ENCODE measurements around the gene CCDC24. TPM values are rescaled to one million over a fixed set of nuclear protein-coding genes. Genes with fewer than 3 reads are reported as not detected.

The CCDC24 gene
- total and polyA plus RNA-seq, 7 experiments from 2014 or later: 0.40 to 2.9 (median 1.6) TPM; not detected in 1

DNA sequence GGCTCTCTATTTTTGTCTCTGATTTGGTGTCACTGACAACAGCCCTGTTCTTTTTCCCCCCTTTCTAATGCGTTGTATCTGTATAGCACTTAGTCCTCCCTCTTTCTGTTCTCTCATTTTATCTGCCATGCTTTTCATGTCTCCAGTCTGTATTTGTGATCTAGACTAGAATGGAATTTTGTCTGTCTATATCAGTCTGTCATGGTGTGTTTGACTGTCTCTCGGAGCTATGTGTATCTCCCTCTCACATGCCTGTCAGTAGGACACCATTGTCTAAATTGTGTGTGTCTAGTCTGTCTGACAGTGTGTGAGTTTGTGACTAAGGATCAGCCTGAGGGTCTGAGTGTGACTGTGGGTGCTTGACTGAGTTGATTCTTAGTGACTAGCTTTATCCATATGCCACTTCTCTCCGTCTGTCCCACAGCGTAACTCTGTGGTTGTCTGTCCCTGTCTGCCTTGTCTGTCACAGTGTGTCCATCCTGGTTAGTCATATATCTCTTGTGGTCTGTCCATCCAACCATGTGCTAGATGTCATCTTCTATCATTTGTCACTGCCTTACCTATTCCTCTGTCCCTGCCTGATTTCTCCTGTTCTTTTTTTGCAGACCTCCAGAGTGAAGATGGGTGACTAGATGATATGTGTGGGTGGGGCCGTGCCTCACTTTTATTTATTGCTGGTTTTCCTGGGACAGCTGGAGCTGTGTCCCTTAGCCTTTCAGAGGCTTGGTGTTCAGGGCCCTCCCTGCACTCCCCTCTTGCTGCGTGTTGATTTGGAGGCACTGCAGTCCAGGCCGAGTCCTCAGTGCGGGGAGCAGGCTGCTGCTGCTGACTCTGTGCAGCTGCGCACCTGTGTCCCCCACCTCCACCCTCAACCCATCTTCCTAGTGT is 13.8 kb upstream of the CCDC24 start:
- no peak overlapping the region for H3K27ac ChIP-seq (ENCODE audit: low read depth, low read length)
- intact Hi-C loops (cut with micrococcal nuclease): loop anchor here (5.0 to 10.0 kb wide), 5 partner anchors 273 to 1707 kb away; partner anchors contain the start of genes CCDC163 (in 1 of the 2), ELOVL1 (in 1 of the 2), GPBP1L1 (in 1 of the 2) and MMACHC (in 1 of the 2)

GRCh38 chr1:43978264-43978550 is 13.2 kb upstream of the CCDC24 start:
- H3K36me3 Mint-ChIP-seq: peaks cover 12 to 22% (median 20%) of the 10 kb centered on the region in 5 donors
- Histone ChIP-seq H3K36me3 (ENCODE audit: control insufficient read depth in 2 of 3, insufficient read depth in 3 of 3, low read length in 3 of 3) (peaks cover 0 to 32% (median 11%) of the 10 kb centered on the region in 3 experiments), H3K9me3 (ENCODE audit: control insufficient read depth in 2 of 3, low read length in 3 of 3) (no peaks in the 10 kb centered on the region), H3K4me3 (ENCODE audit: low read length) (no peak overlapping the region), H3K27me3 (ENCODE audit: control insufficient read depth in 2 of 2, insufficient read depth in 2 of 2, low read length in 2 of 2) (peaks cover 0 to 7% of the 10 kb centered on the region in 2 donors), H3K4me1 (ENCODE audit: control insufficient read depth in 2 of 2, insufficient read depth in 2 of 2, low read length in 2 of 2) (peaks cover 21 to 23% of the 10 kb centered on the region in 2 donors), H3K27ac (ENCODE audit: low read depth, low read length) (no peak overlapping the region)
- peaks cover 0 to 15% (median 6%) of the 10 kb centered on the region in 5 donors for H3K27me3 Mint-ChIP-seq
- CTCF ChIA-PET: interaction anchor here (0.6 kb wide), 1 partner anchor 113 kb away, joined by 3 read pairs; no protein-coding TSS in a partner anchor
- H3K4me3 Mint-ChIP-seq: peak overlapping the region; percentile 55 to 96 (median 76)
- H3K9me3 Mint-ChIP-seq: peaks cover 0 to 1% (median 0%) of the 10 kb centered on the region in 11 donors
- ATAC-seq: no peak
- DNase-seq: no peak
- intact Hi-C loops (cut with micrococcal nuclease): loop anchor here (5.0 to 10.0 kb wide), 5 partner anchors 273 to 1707 kb away; partner anchors contain the start of genes CCDC163 (in 1 of the 2), ELOVL1 (in 1 of the 2), GPBP1L1 (in 1 of the 2) and MMACHC (in 1 of the 2)
- H3K27ac Mint-ChIP-seq: no peak overlapping the region
- peaks cover 38 to 59% (median 48%) of the 10 kb centered on the region in 7 donors for H3K4me1 Mint-ChIP-seq
- POLR2A ChIA-PET: interaction anchor here (1.0 kb wide), 1 partner anchor 11 kb away, joined by 3 read pairs; no protein-coding TSS in a partner anchor

More for the DNA sequence above, 13.8 kb upstream of the CCDC24 start:
- H3K36me3 Mint-ChIP-seq: peaks cover 12 to 22% (median 20%) of the 10 kb centered on the region in 5 donors
- DNase-seq: no peak
- H3K27me3 Mint-ChIP-seq: peaks cover 0 to 15% (median 6%) of the 10 kb centered on the region in 5 donors
- ChIA-PET POLR2A (interaction anchor here (1.0 kb wide), 1 partner anchor 12 kb away, joined by 3 read pairs; no protein-coding TSS in a partner anchor), CTCF (interaction anchor here (0.6 kb wide), 1 partner anchor 114 kb away, joined by 3 read pairs; no protein-coding TSS in a partner anchor)
- Histone ChIP-seq H3K4me3 (ENCODE audit: low read length) (no peak overlapping the region), H3K27me3 (ENCODE audit: control insufficient read depth in 2 of 2, insufficient read depth in 2 of 2, low read length in 2 of 2) (peaks cover 0 to 7% of the 10 kb centered on the region in 2 donors), H3K4me1 (ENCODE audit: control insufficient read depth in 2 of 2, insufficient read depth in 2 of 2, low read length in 2 of 2) (peaks cover 21 to 23% of the 10 kb centered on the region in 2 donors), H3K36me3 (ENCODE audit: control insufficient read depth in 2 of 3, insufficient read depth in 3 of 3, low read length in 3 of 3) (peaks cover 0 to 34% (median 11%) of the 10 kb centered on the region in 3 experiments), H3K9me3 (ENCODE audit: control insufficient read depth in 2 of 3, low read length in 3 of 3) (no peaks in the 10 kb centered on the region)
- peak overlapping the region; percentile 55 to 98 (median 90) for H3K4me3 Mint-ChIP-seq
- ATAC-seq: no peak
- H3K4me1 Mint-ChIP-seq: peaks cover 39 to 60% (median 49%) of the 10 kb centered on the region in 7 donors
- peaks cover 0 to 1% (median 0%) of the 10 kb centered on the region in 11 donors for H3K9me3 Mint-ChIP-seq
- peak overlapping the region in 2 of 9 donors; percentile 5 to 22 for H3K27ac Mint-ChIP-seq

GRCh38 chr1:43978551-43979260 is 12.7 kb upstream of the CCDC24 start, which contains the start of gene B4GALT2:
B4GALT2 (plus strand) TSS chr1:43979210; CDS start chr1:43981161, 1,951 bp downstream.
- H3K27me3 Mint-ChIP-seq: peaks cover 0 to 15% (median 6%) of the 10 kb centered on the region in 5 donors
- Histone ChIP-seq H3K9me3 (ENCODE audit: control insufficient read depth in 2 of 3, low read length in 3 of 3) (no peaks in the 10 kb centered on the region), H3K36me3 (ENCODE audit: control insufficient read depth in 2 of 3, insufficient read depth in 3 of 3, low read length in 3 of 3) (peaks cover 0 to 32% (median 11%) of the 10 kb centered on the region in 3 experiments), H3K27ac (ENCODE audit: low read depth, low read length) (no peak within 1 kb of the TSS), H3K4me3 (ENCODE audit: low read length) (peak within 1 kb of the TSS; percentile 4), H3K27me3 (ENCODE audit: control insufficient read depth in 2 of 2, insufficient read depth in 2 of 2, low read length in 2 of 2) (peaks cover 0 to 7% of the 10 kb centered on the region in 2 donors), H3K4me1 (ENCODE audit: control insufficient read depth in 2 of 2, insufficient read depth in 2 of 2, low read length in 2 of 2) (peaks cover 21 to 23% of the 10 kb centered on the region in 2 donors)
- H3K9me3 Mint-ChIP-seq: peaks cover 0 to 1% (median 0%) of the 10 kb centered on the region in 11 donors
- H3K27ac Mint-ChIP-seq: peak within 1 kb of the TSS in 3 of 9 donors; percentile 51 to 81 (median 58)
- DNase-seq: peak in 3 of 9 donors; percentile 25 to 73 (median 41)
- peaks cover 12 to 22% (median 20%) of the 10 kb centered on the region in 5 donors for H3K36me3 Mint-ChIP-seq
- intact Hi-C loops (cut with micrococcal nuclease): loop anchor here (5.0 to 10.0 kb wide), 5 partner anchors 274 to 1706 kb away; partner anchors contain the start of genes CCDC163 (in 1 of the 2), ELOVL1 (in 1 of the 2), GPBP1L1 (in 1 of the 2) and MMACHC (in 1 of the 2)
- H3K4me1 Mint-ChIP-seq: peaks cover 33 to 54% (median 43%) of the 10 kb centered on the region in 7 donors
- CTCF ChIA-PET: no interaction called here
- ATAC-seq: peak; percentile 19
- H3K4me3 Mint-ChIP-seq: peak within 1 kb of the TSS; percentile 79 to 98 (median 88)
- POLR2A ChIA-PET: interaction anchor here (1.0 kb wide), 1 partner anchor 11 kb away, joined by 3 read pairs; no protein-coding TSS in a partner anchor

- no peak overlapping the region for H3K4me3 ChIP-seq (ENCODE audit: low read length)
Observed at GRCh38 chr1:43979261-43979527, 12.2 kb upstream of the CCDC24 start.

GRCh38 chr1:43979528-43980254 is 11.7 kb upstream of the CCDC24 start:
- Mint-ChIP-seq H3K27ac (peak overlapping the region in 2 of 9 donors; percentile 58 to 81), H3K4me1 (peaks cover 25 to 46% (median 37%) of the 10 kb centered on the region in 7 donors), H3K4me3 (peak overlapping the region; percentile 71 to 93 (median 86)), H3K27me3 (peaks cover 0 to 15% (median 6%) of the 10 kb centered on the region in 5 donors), H3K36me3 (peaks cover 12 to 22% (median 20%) of the 10 kb centered on the region in 5 donors), H3K9me3 (no peaks in the 10 kb centered on the region)
- H3K9me3 ChIP-seq (ENCODE audit: control insufficient read depth in 2 of 3, low read length in 3 of 3): no peaks in the 10 kb centered on the region
- ATAC-seq (no peak), DNase-seq (peak in 1 of 9 donors; percentile 60)
- no peak overlapping the region for H3K27ac ChIP-seq (ENCODE audit: low read depth, low read length)
- ChIA-PET POLR2A (interaction anchor here (1.0 kb wide), 1 partner anchor 11 kb away, joined by 3 read pairs; no protein-coding TSS in a partner anchor), CTCF (no interaction called here)
- H3K36me3 ChIP-seq (ENCODE audit: control insufficient read depth in 2 of 3, insufficient read depth in 3 of 3, low read length in 3 of 3): peaks cover 0 to 32% (median 11%) of the 10 kb centered on the region in 3 experiments
- intact Hi-C loops (cut with micrococcal nuclease): loop anchor here (5.0 to 10.0 kb wide), 5 partner anchors 275 to 1705 kb away; partner anchors contain the start of genes CCDC163 (in 1 of the 2), ELOVL1 (in 1 of the 2), GPBP1L1 (in 1 of the 2) and MMACHC (in 1 of the 2)
- peaks cover 16 to 18% of the 10 kb centered on the region in 2 donors for H3K4me1 ChIP-seq (ENCODE audit: control insufficient read depth in 2 of 2, insufficient read depth in 2 of 2, low read length in 2 of 2)
- H3K27me3 ChIP-seq (ENCODE audit: control insufficient read depth in 2 of 2, insufficient read depth in 2 of 2, low read length in 2 of 2): peaks cover 0 to 7% of the 10 kb centered on the region in 2 donors
- peak overlapping the region; percentile 4 for H3K4me3 ChIP-seq (ENCODE audit: low read length)

More at GRCh38 chr1:43979261-43979527, 12.2 kb upstream of the CCDC24 start:
- DNase-seq (no peak), ATAC-seq (no peak)
- H3K9me3 Mint-ChIP-seq: no peaks in the 10 kb centered on the region
- Histone ChIP-seq H3K36me3 (ENCODE audit: control insufficient read depth in 2 of 3, insufficient read depth in 3 of 3, low read length in 3 of 3) (peaks cover 0 to 32% (median 11%) of the 10 kb centered on the region in 3 experiments), H3K27ac (ENCODE audit: low read depth, low read length) (no peak overlapping the region), H3K4me1 (ENCODE audit: control insufficient read depth in 2 of 2, insufficient read depth in 2 of 2, low read length in 2 of 2) (peaks cover 17 to 18% of the 10 kb centered on the region in 2 donors), H3K9me3 (ENCODE audit: control insufficient read depth in 2 of 3, low read length in 3 of 3) (no peaks in the 10 kb centered on the region), H3K27me3 (ENCODE audit: control insufficient read depth in 2 of 2, insufficient read depth in 2 of 2, low read length in 2 of 2) (peaks cover 0 to 7% of the 10 kb centered on the region in 2 donors)
- ChIA-PET POLR2A (no interaction called here), CTCF (no interaction called here)
- peaks cover 0 to 15% (median 6%) of the 10 kb centered on the region in 5 donors for H3K27me3 Mint-ChIP-seq
- peaks cover 12 to 22% (median 20%) of the 10 kb centered on the region in 5 donors for H3K36me3 Mint-ChIP-seq
- intact Hi-C loops (cut with micrococcal nuclease): loop anchor here (5.0 to 10.0 kb wide), 5 partner anchors 274 to 1706 kb away; partner anchors contain the start of genes CCDC163 (in 1 of the 2), ELOVL1 (in 1 of the 2), GPBP1L1 (in 1 of the 2) and MMACHC (in 1 of the 2)
- peak overlapping the region in 1 of 10 donors; percentile 88 for H3K4me3 Mint-ChIP-seq
- H3K4me1 Mint-ChIP-seq: peaks cover 28 to 49% (median 38%) of the 10 kb centered on the region in 7 donors
- no peak overlapping the region for H3K27ac Mint-ChIP-seq

Data from naive thymus-derived CD4-positive, alpha-beta T cell (primary cell).